HG03045 (cell line): ENCODE results near the gene ADPRHL1.
"Not testable (repeated sequence)": the region's sequence is repeated elsewhere in the genome, so short reads cannot be mapped to it uniquely, and the experiment has no call there.

ENCODE experiments used
- ATAC-seq: cut with Tn5 transposase; IDR thresholded peaks from one replicate; pipeline ENCODE4 v1.9.1; 2021; ENCODE audit warnings: mild to moderate bottlenecking, moderate library complexity; ENCODE audit not compliant: unreplicated experiment

Gene ADPRHL1

GRCh38 chr13:113373811-113374485, 79.3 kb downstream of the ADPRHL1 start:
- ATAC-seq: no peak

GRCh38 chr13:113371701-113372100, 81.6 kb downstream of the ADPRHL1 start:
- ATAC-seq: not testable (repeated sequence)

GRCh38 chr13:113371061-113371460, 82.2 kb downstream of the ADPRHL1 start:
- no peak for ATAC-seq

DNA sequence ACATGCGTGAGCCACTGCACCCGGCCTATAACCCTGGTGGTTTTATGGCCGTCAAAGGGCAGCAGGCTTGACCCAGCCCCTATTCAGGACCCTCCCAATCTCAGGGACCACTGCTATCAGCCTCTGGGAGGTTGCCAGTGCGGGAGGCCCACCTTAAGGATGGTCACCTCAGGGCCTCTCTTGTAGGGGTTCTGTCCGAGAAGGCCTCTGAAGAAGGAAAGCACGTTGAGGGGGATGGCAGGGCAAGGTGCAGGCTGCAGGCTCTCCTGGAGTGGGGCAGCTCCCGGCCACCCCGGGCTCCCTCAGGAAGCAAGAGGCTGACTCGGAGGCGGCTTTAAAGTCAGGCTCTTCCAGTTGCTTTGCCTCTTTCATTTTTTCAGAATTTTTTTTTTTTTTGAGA, 83.4 kb downstream of the ADPRHL1 start:
- no peak for ATAC-seq

- ATAC-seq: no peak
Measured at GRCh38 chr13:113369189-113369588, 84.1 kb downstream of the ADPRHL1 start.

GRCh38 chr13:113368353-113368752, 84.9 kb downstream of the ADPRHL1 start:
- ATAC-seq: not testable (repeated sequence)

GRCh38 chr13:113367771-113368170, 85.5 kb downstream of the ADPRHL1 start:
- ATAC-seq: no peak

DNA sequence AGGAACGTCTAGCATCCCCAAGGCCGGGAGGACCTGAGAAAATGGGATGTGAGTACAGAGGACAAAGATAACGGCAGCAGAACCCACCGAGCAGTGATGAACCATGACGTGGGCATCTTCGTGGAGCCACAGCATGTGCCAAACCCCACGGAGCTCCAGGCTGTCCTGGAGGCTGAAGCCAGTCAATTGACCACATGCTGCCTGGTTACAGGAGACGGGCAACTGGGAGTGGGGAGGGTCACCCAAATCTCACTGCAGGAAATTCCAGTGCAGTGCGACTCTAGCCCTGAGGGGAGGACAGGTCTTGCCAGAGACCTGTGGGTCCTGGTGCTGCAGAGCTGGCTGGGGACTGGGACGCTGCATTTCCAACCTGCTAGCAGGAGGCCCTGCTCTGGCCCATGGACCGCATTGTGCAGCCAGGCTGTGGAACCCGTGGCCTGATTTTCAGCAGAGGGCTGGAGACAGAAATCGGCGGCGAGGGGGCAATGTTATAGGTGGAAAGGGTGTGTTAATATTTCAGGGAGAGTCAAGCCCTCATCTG, 86.2 kb downstream of the ADPRHL1 start:
- ATAC-seq: no peak

DNA sequence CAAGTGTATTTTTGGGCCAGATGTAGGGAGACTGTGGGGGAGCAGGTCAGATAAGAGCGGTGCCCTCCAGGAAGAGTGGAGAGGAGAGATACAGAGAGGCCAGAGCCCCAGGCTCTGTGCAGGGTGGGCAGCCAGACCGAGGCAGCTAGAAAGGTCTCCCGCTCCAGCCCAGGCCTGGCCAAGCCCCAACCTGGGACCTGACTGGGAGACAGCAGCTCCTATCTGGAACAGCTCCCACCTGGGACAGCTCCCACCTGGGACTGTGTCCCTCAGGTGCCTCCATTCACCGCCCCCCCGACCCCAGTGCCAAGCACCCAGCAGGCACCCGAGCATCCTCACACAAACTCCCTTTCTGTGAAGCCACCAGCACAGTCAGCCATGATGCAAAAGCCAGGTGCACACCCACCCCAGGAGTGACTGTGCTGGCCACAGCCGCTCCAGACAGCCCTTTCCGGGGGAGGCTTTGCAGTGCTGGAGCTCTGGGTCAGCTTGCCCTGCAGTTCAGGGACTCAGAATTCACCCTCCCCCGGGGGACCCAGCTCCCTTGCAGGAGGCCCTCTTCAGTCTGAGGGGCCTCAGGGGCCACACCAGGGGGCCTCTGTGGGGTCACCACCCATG, 87.2 kb downstream of the ADPRHL1 start:
- ATAC-seq: no peak

DNA sequence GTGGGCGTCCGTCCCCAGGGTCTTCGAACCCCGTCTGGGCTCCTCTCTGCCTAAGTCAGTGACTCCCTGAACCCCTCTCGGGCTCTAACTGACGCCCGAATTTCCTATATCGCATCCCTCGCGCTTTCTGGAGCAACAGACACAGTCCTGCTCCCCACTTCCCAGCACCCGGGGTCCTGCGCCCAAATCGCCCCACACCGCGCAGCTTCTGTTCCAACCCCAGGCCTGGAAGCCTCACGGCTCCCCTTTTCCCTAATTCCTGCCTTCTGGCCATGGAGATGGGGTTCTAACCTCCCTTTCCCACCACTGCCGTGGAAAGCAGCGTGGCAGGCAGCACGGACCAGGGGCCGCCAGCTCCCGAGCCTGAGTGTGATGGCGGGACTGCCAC, 87.7 kb downstream of the ADPRHL1 start:
- no peak for ATAC-seq

- ATAC-seq: no peak
Measured at GRCh38 chr13:113364901-113365582, 88.2 kb downstream of the ADPRHL1 start.

- ATAC-seq: no peak
Measured at GRCh38 chr13:113364311-113364889, 88.9 kb downstream of the ADPRHL1 start.

- no peak for ATAC-seq
Measured at GRCh38 chr13:113361406-113361805, 91.9 kb downstream of the ADPRHL1 start.

- no peak for ATAC-seq
Measured at GRCh38 chr13:113360446-113360845, 92.8 kb downstream of the ADPRHL1 start.

DNA sequence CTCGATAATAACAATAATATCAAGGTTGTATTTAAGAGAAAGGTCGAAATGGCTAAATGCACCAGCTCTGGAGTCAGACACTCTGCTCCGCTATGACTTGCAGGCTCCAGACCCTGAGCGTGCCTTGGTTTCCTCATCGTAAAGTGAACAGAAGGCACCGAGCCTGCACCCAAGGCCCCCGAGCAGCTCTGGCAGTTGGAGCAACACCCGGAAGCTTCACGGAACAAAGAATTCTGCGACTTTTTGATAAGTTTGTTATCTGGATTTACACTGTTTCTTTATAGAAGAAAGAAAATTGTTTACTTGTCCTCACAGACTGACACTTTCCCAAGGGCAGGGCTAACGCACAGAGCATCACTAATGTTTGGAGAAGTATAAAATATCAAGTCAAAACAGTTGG, 93.7 kb downstream of the ADPRHL1 start:
- ATAC-seq: no peak

GRCh38 chr13:113358653-113359190, 94.6 kb downstream of the ADPRHL1 start:
- ATAC-seq: no peak

DNA sequence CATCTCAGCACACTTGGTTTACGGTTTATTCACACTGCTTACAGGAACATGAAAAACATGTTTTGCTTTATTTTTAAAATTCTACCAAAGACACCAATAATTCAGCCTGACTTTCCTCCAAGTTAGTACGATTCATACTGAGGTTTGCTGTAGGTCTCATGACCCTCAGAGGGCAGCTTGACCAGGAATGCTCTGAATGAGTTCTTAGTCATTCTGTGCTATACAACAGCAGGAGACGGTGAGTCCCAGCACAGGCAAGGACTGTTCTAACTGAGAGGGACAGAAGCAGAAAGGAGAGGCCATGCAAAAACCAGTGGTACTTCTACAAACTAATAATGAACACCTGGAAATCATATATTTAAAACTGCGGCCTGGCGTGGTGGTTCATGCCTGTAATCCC, 95.8 kb downstream of the ADPRHL1 start:
- ATAC-seq: no peak

DNA sequence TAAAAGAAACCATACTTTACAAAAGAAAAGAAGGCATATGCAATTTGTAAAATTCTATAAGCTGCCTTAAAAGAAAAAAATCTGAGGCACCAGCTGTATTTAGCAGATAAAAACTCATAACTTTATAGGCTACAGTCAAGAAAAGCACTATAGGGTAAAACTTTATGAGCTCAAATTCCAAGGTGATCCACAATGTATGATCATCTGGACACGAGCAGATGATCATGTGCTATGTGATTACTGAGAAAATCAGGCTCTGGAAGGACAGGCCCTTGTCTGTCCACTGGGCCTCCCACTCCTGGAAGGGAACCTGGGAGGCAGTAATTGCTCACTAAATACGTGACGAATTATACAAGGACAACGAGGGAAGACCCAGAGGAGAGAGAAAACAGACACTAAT, 96.7 kb downstream of the ADPRHL1 start:
- no peak for ATAC-seq

- no peak for ATAC-seq
Measured at GRCh38 chr13:113355621-113356020, 97.7 kb downstream of the ADPRHL1 start.

GRCh38 chr13:113354831-113355610, 98.3 kb downstream of the ADPRHL1 start:
- no peak for ATAC-seq

- ATAC-seq: no peak
Measured at GRCh38 chr13:113353254-113353653, 100.0 kb downstream of the ADPRHL1 start.
